Measurements from ENCODE around the gene HINFP.
"Not testable (repeated sequence)": the region's sequence is repeated elsewhere in the genome, so short reads cannot be mapped to it uniquely, and the experiment has no call there.

Gene HINFP

DNA sequence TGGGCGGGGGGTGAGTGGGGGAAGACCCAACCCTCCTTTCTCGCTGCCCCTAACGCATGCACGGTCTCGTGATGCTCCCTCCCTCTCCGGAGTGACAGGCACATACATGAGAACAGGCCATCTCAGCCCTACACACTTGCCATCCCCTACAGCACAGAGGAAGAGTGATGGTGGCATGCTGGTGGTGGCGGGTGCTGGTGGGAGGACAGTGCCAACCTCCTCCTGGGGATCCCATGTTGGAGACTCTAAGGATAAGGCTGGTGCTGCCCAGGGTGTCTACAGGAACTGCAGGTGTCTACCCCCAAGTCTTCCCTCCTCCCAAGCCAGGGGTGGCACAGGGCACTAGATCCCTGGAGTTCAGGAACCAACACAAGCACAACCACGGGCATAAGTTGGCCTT is 40.5 kb downstream of the HINFP start:
- no peak for DNase-seq

- DNase-seq = peak; percentile 68
These were observed 45.1 kb downstream of the HINFP start for GRCh38 chr11:119166368-119167076.

GRCh38 chr11:119167077-119167458 is 45.7 kb downstream of the HINFP start:
- DNase-seq = not testable (repeated sequence)

GRCh38 chr11:119167933-119168332 is 46.6 kb downstream of the HINFP start:
- no peak for DNase-seq

- peak; percentile 81 for DNase-seq
These were observed 47.3 kb downstream of the HINFP start, which contains the start of gene NLRX1 for GRCh38 chr11:119168471-119169281. TSS of gene NLRX1 (plus strand) at chr11:119168725. CDS start at chr11:119171404, 2,679 bp downstream.

DNA sequence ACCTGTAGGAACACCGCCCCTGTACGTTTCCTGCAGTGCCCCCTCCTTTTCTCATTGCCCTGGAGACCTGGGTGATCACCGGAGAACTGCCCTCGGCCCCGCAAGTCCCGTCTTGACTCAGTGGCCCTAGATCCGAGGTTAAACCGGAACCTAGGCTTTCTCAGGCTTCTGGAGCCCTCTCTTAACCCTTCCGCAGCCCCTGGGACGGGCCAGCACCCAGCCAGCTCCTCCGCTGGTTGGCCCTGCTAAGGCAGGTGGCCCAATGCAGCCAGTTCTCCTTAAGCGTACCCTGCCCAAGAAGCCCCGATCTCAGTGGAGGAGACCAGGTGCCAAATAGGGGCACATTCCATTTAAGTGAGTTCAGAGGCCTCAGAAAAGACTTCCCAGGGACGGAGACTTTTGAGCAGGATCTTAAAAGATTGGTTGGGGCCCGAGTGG is 47.9 kb downstream of the HINFP start:
- DNase-seq = no peak

GRCh38 chr11:119172513-119172912 is 51.1 kb downstream of the HINFP start:
- no peak for DNase-seq

DNA sequence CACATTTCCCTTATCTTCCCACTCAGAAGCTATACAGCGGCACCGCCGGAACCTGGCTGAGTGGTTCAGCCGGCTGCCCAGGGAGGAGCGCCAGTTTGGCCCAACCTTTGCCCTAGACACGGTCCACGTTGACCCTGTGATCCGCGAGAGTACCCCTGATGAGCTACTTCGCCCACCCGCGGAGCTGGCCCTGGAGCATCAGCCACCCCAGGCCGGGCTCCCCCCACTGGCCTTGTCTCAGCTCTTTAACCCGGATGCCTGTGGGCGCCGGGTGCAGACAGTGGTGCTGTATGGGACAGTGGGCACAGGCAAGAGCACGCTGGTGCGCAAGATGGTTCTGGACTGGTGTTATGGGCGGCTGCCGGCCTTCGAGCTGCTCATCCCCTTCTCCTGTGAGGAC is 52.1 kb downstream of the HINFP start:
- DNase-seq = no peak

GRCh38 chr11:119175493-119176077 is 54.2 kb downstream of the HINFP start:
- DNase-seq = peak; percentile 39

GRCh38 chr11:119178166-119178680 is 56.8 kb downstream of the HINFP start:
- no peak for DNase-seq

DNA sequence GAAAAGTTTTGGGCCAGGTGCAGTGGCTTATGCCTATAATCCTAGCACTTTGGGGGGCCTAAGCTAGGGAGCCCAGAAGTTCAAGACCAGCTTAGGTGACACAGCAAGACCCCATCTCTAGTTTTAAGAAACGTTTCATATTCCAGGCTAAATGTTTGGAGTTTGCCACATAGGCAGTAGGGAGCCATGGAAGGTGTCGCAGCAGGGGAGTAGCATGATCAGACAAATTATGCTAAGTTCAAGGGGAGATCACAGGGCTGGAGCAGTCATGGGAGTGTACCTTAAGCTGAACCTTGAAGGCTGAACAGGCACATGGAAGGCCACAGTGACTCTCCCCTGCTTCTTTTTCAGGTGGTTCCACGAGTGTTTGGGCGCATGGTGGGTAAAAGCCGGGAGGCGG is 58.0 kb downstream of the HINFP start:
- no peak for DNase-seq

DNA sequence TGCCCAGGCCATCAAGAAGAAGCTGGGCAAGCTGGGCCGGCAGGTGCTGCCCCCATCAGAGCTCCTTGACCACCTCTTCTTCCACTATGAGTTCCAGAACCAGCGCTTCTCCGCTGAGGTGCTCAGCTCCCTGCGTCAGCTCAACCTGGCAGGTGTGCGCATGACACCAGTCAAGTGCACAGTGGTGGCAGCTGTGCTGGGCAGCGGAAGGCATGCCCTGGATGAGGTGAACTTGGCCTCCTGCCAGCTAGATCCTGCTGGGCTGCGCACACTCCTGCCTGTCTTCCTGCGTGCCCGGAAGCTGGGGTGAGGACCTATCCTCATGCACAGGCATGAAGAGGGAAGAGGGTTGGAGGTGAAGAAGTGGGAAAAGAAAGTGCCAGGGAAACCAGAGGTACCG is 58.6 kb downstream of the HINFP start:
- no peak for DNase-seq

GRCh38 chr11:119180729-119181676 is 59.6 kb downstream of the HINFP start:
- DNase-seq = no peak

DNA sequence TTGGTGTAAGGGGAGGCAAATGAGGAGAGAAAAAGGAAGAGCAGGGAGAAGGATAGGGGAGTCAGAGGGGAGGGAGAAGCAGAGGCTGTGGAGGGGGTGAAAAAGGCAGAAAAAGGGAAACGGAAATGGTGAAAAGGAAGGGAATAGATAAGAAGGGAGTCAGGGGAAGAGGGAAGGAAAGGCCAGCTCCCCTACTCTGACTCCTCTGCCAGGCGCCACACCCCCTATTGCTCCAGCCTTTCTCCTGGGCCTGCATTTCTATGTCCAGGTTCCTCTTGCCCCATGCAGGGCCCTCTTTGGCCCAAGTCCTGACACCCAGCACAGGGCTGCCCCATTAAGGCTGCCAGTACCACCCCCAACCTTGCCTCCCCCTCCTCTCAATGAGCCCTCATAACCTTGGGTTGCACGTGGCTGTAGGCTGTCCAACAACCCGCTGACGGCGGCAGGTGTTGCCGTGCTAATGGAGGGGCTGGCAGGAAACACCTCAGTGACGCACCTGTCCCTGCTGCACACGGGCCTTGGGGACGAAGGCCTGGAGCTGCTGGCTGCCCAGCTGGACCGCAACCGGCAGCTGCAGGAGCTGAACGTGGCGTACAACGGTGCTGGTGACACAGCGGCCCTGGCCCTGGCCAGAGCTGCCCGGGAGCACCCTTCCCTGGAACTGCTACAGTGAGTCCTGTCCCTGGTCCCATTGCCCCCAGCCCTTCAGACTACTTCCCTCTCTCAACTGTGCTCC is 60.5 kb downstream of the HINFP start:
- DNase-seq = no peak

- not testable (repeated sequence) for DNase-seq
These were observed 63.0 kb downstream of the HINFP start for GRCh38 chr11:119184399-119184798.

Data from HCEC 1CT (cell line).